HepG2 (cell line): ENCODE measurements around the gene ABCB10.
"Not testable (repeated sequence)": the region's sequence is repeated elsewhere in the genome, so short reads cannot be mapped to it uniquely, and the experiment has no call there.

ENCODE experiments used
- ASH2L ChIP-seq: fragments of 300-600, 200-600 bp; sonication (generic); IDR thresholded peaks from 2 replicates; pipeline ENCODE4 v1.7.0; 2017; ENCODE audit warnings: low read depth, mild to moderate bottlenecking, moderate library complexity, mixed read lengths, low read length; ENCODE audit not compliant: insufficient read length
- ETS1 ChIP-seq: sonication (generic); formaldehyde crosslinking; IDR thresholded peaks from 2 replicates; pipeline ENCODE4 v1.4.0; 2020; ENCODE audit warnings: missing genetic modification reagents
- IKZF1 ChIP-seq: fragments of 450-650 bp; IDR thresholded peaks from 2 replicates; pipeline ENCODE4 v1.7.1; 2016
- REST ChIP-seq, 2 experiments: IDR thresholded peaks; 2 replicates each; pipeline ENCODE4 v1.6.1; 2011 to 2012; ENCODE audit warnings: low read length in 2 of 2, borderline replicate concordance in 1 of 2, low read depth in 1 of 2, mild to moderate bottlenecking in 1 of 2, moderate library complexity in 1 of 2
- ZBTB44 ChIP-seq: sonication (generic); formaldehyde crosslinking; IDR thresholded peaks from 2 replicates; pipeline ENCODE4 v1.4.0; 2020; ENCODE audit warnings: missing genetic modification reagents
- ZMYM4 ChIP-seq: sonication (generic); formaldehyde crosslinking; IDR thresholded peaks from 2 replicates; pipeline ENCODE4 v1.8.1; 2023; ENCODE audit warnings: mild to moderate bottlenecking, missing genetic modification reagents
- ZNF180 ChIP-seq: sonication (generic); formaldehyde crosslinking; IDR thresholded peaks from 2 replicates; pipeline ENCODE4 v1.4.0; 2020; ENCODE audit warnings: low read depth, missing genetic modification reagents, borderline replicate concordance
- ZNF577 ChIP-seq: sonication (generic); formaldehyde crosslinking; IDR thresholded peaks from 2 replicates; pipeline ENCODE4 v1.4.0; 2020; ENCODE audit warnings: mild to moderate bottlenecking, low read depth, missing genetic modification reagents, borderline replicate concordance

GRCh38 chr1:229595876-229596275 is 37.4 kb upstream of the ABCB10 start:
- not testable (repeated sequence) for TF ChIP-seq ZNF577 (CRISPR knock-in tag); ASH2L; ZNF180 (CRISPR knock-in tag); ZBTB44 (CRISPR knock-in tag); ETS1; REST (IDR thresholded peaks at IDR 0.05; ENCODE audit: borderline replicate concordance in 1 of 2, low read depth in 1 of 2, low read length in 2 of 2); ZMYM4 (CRISPR knock-in tag); IKZF1
